ENCODE results near the gene MYT1.

The MYT1 gene

DNA sequence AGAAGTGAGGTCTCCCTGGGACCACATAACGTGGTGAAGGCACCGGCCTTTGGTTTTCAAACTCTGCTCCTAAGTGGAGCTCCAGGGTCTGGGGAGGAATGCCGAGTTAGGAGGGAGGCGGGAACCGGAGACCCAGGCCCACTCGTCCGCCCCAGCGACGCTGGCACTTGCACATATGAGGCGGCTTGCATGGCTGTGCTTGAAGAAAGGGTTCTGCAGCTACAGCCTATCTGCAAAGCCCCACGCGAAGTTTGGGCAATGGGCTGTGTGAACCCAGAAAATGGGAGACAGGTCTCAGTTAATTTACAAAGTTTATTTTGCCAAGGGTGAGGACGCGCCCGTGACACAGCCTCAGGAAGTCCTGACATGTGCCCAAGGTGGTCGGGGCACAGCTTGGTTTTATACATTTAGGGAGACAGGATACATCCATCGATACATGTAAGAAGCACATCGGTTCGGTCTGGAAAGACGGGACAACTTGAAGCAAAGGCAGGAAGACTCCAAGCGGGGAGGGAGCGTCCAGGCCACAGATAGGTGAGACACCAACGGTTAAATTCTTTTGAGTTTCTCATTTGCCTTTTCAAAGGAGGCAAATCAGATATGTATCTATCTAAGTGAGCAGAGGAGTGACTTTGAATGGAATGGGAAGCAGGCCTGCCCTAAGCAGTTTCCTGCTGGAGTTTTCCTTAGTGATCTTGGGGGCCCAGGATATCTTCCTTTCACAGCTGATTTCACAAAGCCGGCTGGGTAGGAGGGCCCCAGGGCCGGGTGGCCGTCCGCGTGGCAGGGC is 90.5 kb downstream of the MYT1 start:
- no peaks in the 10 kb centered on the region for H3K36me3 ChIP-seq (ENCODE audit: control insufficient read depth in 1 of 2, insufficient read depth in 2 of 2, low read length in 2 of 2)
- no peaks in the 10 kb centered on the region for H3K27me3 ChIP-seq (ENCODE audit: control insufficient read depth in 1 of 2, insufficient read depth in 2 of 2, low read length in 2 of 2)
- H3K9me3 ChIP-seq (ENCODE audit: control insufficient read depth in 1 of 2, low read length in 2 of 2): no peaks in the 10 kb centered on the region
- H3K9ac ChIP-seq (ENCODE audit: low read depth in 1 of 2, low read length in 2 of 2): peak overlapping the region; percentile 57 to 73
- peaks cover 14 to 19% of the 10 kb centered on the region in 2 donors for H3K4me1 ChIP-seq (ENCODE audit: control insufficient read depth in 1 of 2, insufficient read depth in 2 of 2, low read length in 2 of 2)
- peak overlapping the region; percentile 78 for H3K27ac ChIP-seq (ENCODE audit: low read depth, low read length)
- H3K4me3 ChIP-seq (ENCODE audit: low read depth in 1 of 2, low read length in 2 of 2): peak overlapping the region; percentile 75 to 77

DNA sequence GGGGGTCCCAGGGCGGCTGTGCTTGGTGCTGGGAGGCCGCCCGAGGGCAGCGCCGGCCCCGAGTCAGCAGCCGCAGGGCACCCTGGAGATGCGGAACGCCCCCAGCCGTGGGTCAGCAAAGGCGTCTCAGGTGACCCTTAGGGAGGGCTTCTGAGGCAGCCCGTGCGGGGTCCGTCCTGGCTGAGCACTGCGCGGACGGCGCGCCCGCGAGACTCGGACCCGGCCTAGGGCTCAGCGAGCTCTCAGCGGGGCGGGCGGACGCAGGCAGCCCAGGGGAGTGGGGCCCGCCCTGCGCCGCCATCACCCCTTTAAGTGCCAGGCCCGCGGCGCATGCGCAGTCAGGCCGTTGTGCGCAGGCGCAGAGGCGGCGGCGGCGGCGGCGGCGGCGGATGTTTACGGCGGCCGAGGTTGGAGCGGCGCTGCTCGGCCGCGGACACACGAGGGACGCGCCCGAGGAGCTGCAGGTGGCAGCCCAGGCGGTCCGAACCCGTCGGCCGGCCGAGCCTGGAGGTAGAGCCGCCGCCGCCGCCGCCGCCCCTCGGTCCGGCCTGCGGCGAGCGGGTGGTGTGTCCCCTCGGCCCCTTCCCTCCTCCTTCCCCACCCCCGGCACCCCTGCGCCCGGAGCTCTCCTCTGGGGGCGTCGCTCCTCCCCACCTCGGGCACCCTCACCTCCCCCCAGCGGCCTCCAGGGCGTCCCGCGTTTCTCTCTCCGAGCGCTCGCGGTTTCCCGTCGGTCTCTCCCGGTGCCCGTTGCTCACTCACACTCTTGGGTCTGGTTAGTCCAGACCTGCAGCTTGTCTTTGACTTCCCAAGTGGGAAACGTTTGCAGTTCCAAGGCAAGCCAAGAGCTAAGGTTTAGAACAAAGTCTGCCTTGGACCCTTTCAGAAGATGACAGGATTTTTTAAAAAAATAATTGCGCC is 91.4 kb downstream of the MYT1 start, which contains the start of gene PCMTD2:
PCMTD2 (plus strand) TSS at position 388 of the 921 bp plus-strand sequence. CDS start 4,218 bp downstream, outside the sequence.
- Histone ChIP-seq H3K27me3 (ENCODE audit: control insufficient read depth in 1 of 2, insufficient read depth in 2 of 2, low read length in 2 of 2) (no peaks in the 10 kb centered on the region), H3K27ac (ENCODE audit: low read depth, low read length) (peak within 1 kb of the TSS; percentile 78), H3K36me3 (ENCODE audit: control insufficient read depth in 1 of 2, insufficient read depth in 2 of 2, low read length in 2 of 2) (peaks cover 0 to 1% of the 10 kb centered on the region in 2 donors), H3K9ac (ENCODE audit: low read depth in 1 of 2, low read length in 2 of 2) (peak within 1 kb of the TSS; percentile 62 to 73), H3K4me1 (ENCODE audit: control insufficient read depth in 1 of 2, insufficient read depth in 2 of 2, low read length in 2 of 2) (peaks cover 14 to 23% of the 10 kb centered on the region in 2 donors), H3K9me3 (ENCODE audit: control insufficient read depth in 1 of 2, low read length in 2 of 2) (no peaks in the 10 kb centered on the region), H3K4me3 (ENCODE audit: low read depth in 1 of 2, low read length in 2 of 2) (peak within 1 kb of the TSS; percentile 75 to 90)

DNA sequence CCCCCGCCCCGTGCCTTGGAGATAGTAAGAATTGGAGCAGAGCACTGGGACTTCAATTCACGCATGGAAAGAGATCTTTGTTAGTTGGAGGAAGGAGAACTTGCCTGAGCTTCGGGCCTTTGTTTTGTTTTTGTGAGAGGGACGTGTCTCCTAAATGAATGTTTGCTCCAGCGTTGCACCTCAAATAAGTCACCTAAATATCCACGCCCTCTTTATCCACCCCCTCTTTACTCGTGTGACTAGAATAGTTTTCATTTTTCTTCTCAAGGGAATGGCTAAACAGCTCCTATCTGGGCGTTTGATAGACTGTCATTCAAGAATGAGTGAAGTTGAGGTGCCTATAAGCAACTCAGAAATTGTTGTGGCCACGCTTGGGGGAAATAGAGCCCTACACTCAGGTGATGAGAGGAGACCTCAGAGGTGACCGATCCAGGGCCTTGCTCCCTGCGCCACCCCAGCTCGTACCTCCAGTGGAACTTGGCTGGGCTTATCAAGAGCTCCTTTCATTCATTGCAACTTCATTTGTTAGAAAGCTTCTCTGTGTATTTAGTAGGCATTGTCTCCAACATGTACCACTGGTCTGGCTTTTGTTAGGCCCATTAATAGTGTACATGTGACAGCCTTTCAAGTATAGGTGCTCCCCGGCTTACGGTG is 92.2 kb downstream of the MYT1 start:
- Histone ChIP-seq H3K4me3 (ENCODE audit: low read depth in 1 of 2, low read length in 2 of 2) (peak overlapping the region; percentile 75 to 90), H3K36me3 (ENCODE audit: control insufficient read depth in 1 of 2, insufficient read depth in 2 of 2, low read length in 2 of 2) (peaks cover 0 to 5% of the 10 kb centered on the region in 2 donors), H3K4me1 (ENCODE audit: control insufficient read depth in 1 of 2, insufficient read depth in 2 of 2, low read length in 2 of 2) (peaks cover 14 to 23% of the 10 kb centered on the region in 2 donors), H3K9me3 (ENCODE audit: control insufficient read depth in 1 of 2, low read length in 2 of 2) (no peaks in the 10 kb centered on the region), H3K27me3 (ENCODE audit: control insufficient read depth in 1 of 2, insufficient read depth in 2 of 2, low read length in 2 of 2) (no peaks in the 10 kb centered on the region), H3K9ac (ENCODE audit: low read depth in 1 of 2, low read length in 2 of 2) (peak overlapping the region; percentile 49 to 62), H3K27ac (ENCODE audit: low read depth, low read length) (no peak overlapping the region)

DNA sequence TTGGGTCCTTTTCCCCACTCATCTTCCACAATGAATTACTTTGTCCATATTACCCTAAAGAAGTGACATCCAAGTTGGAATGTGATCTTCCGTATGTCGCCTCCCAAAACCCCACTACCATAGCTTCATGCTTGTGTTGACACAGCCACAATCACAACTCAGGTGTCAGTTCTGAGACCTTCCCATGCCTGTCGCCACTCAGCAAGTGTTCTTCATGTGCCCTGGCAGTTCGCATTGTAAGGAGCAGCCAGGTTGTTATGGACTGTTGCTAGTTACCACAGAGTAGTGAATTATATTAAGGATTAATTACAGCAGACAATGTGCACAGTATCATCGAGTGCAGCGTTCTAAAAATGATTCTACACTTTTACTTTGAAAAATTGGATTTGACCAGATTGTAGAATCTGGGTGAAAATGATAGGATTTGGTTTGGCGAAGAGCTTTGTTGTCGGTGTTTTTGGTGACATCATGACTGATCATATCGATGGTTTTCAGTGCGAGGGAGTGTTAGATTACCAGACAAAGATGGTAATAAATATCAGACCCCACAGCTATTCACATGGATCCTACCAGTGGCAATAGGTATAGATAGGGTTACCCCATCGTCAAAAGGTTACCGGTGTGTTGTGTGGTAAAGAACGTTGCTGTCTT is 93.0 kb downstream of the MYT1 start:
- H3K27ac ChIP-seq (ENCODE audit: low read depth, low read length): no peak overlapping the region
- H3K27me3 ChIP-seq (ENCODE audit: control insufficient read depth in 1 of 2, insufficient read depth in 2 of 2, low read length in 2 of 2): no peaks in the 10 kb centered on the region
- no peaks in the 10 kb centered on the region for H3K9me3 ChIP-seq (ENCODE audit: control insufficient read depth in 1 of 2, low read length in 2 of 2)
- H3K4me1 ChIP-seq (ENCODE audit: control insufficient read depth in 1 of 2, insufficient read depth in 2 of 2, low read length in 2 of 2): peaks cover 14 to 23% of the 10 kb centered on the region in 2 donors
- no peak overlapping the region for H3K9ac ChIP-seq (ENCODE audit: low read depth in 1 of 2, low read length in 2 of 2)
- H3K4me3 ChIP-seq (ENCODE audit: low read depth in 1 of 2, low read length in 2 of 2): no peak overlapping the region
- H3K36me3 ChIP-seq (ENCODE audit: control insufficient read depth in 1 of 2, insufficient read depth in 2 of 2, low read length in 2 of 2): peaks cover 0 to 6% of the 10 kb centered on the region in 2 donors

DNA sequence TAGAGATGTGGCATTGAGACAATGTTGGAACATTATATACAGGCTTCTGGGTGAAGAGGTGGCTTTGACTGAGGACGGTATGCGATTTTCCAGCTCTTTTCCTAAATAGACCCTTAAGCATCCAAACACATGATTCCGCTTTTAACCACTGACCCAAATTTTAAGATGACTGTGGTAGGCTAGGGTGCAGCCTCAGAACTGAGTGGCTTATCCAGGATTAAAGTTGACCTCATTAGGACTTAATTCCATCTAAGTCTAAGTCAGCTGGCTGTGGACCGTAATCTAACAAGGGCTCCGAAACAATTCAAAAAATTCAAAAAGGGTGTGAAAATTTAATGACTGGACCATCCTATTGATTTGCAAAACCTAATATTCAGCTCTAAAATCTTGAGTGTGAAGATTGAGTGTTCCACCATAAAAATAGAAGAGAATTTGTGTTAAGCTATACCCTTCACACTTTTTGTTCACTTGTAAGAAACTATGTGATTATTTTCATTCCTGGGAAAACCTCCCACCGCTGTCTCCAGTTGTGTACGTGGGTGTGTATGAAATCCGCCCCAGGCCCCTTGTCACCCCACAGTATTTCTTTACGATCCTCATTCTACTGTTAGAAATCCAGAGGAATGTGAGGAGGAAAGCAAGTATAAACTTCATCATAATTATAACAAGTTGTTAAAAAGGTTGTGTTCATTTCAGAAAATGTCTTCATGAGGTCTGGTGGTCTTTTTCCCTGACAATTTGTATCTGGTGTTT is 94.0 kb downstream of the MYT1 start:
- no peak overlapping the region for H3K4me3 ChIP-seq (ENCODE audit: low read depth in 1 of 2, low read length in 2 of 2)
- no peak overlapping the region for H3K27ac ChIP-seq (ENCODE audit: low read depth, low read length)
- H3K4me1 ChIP-seq (ENCODE audit: control insufficient read depth in 1 of 2, insufficient read depth in 2 of 2, low read length in 2 of 2): peaks cover 14 to 23% of the 10 kb centered on the region in 2 donors

DNA sequence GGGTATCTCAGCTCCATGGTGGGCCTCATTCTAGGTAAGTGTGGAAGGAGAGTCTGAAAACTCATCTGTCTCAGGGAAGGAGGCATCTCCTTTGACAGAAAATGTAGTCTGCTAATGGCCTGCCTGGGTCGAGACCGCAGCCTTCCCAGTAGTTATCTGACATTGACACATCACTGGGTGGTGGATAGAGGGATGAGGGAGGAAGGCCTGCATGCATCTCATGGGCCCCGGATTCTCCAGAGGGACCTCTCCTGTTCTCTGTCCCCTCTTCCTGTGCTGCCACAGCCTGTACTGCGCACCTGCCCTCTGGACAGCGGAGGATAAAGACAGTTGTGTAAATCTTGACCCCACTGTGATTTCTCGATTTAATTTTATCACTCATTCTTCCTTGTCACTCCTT is 96.0 kb downstream of the MYT1 start:
- no peak overlapping the region for H3K27ac ChIP-seq (ENCODE audit: low read depth, low read length)
- no peaks in the 10 kb centered on the region for H3K27me3 ChIP-seq (ENCODE audit: control insufficient read depth in 1 of 2, insufficient read depth in 2 of 2, low read length in 2 of 2)
- H3K36me3 ChIP-seq (ENCODE audit: control insufficient read depth in 1 of 2, insufficient read depth in 2 of 2, low read length in 2 of 2): peaks cover 5 to 13% of the 10 kb centered on the region in 2 donors
- no peak overlapping the region for H3K9ac ChIP-seq (ENCODE audit: low read depth in 1 of 2, low read length in 2 of 2)
- H3K4me1 ChIP-seq (ENCODE audit: control insufficient read depth in 1 of 2, insufficient read depth in 2 of 2, low read length in 2 of 2): peaks cover 14 to 20% of the 10 kb centered on the region in 2 donors
- H3K4me3 ChIP-seq (ENCODE audit: low read depth in 1 of 2, low read length in 2 of 2): no peak overlapping the region
- H3K9me3 ChIP-seq (ENCODE audit: control insufficient read depth in 1 of 2, low read length in 2 of 2): no peaks in the 10 kb centered on the region

More for the DNA sequence above, 94.0 kb downstream of the MYT1 start:
- Histone ChIP-seq H3K9ac (ENCODE audit: low read depth in 1 of 2, low read length in 2 of 2) (no peak overlapping the region), H3K9me3 (ENCODE audit: control insufficient read depth in 1 of 2, low read length in 2 of 2) (no peaks in the 10 kb centered on the region), H3K27me3 (ENCODE audit: control insufficient read depth in 1 of 2, insufficient read depth in 2 of 2, low read length in 2 of 2) (no peaks in the 10 kb centered on the region), H3K36me3 (ENCODE audit: control insufficient read depth in 1 of 2, insufficient read depth in 2 of 2, low read length in 2 of 2) (peaks cover 5 to 10% of the 10 kb centered on the region in 2 donors)

DNA sequence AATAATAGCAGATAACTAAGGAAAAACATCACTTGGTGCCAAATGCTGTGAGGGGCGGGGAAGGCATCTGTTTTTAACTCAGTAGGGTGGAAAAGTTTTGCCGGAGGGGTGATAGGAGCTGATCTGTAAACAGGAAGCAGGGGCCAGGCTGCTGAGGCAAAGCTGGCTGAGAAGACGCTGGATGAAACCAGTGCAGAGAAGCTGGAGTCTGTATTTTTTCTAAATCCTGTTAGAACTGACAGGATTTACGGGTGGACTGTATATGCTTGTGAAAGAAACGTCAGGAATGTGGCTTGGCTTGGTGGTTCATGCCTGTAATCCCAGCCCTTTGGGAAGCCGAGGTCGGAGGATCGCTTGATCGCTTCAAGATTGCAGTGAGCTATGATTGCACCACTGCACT is 96.9 kb downstream of the MYT1 start:
- Histone ChIP-seq H3K36me3 (ENCODE audit: control insufficient read depth in 1 of 2, insufficient read depth in 2 of 2, low read length in 2 of 2) (peaks cover 5 to 17% of the 10 kb centered on the region in 2 donors), H3K27me3 (ENCODE audit: control insufficient read depth in 1 of 2, insufficient read depth in 2 of 2, low read length in 2 of 2) (no peaks in the 10 kb centered on the region), H3K4me3 (ENCODE audit: low read depth in 1 of 2, low read length in 2 of 2) (no peak overlapping the region), H3K9ac (ENCODE audit: low read depth in 1 of 2, low read length in 2 of 2) (no peak overlapping the region), H3K27ac (ENCODE audit: low read depth, low read length) (no peak overlapping the region), H3K9me3 (ENCODE audit: control insufficient read depth in 1 of 2, low read length in 2 of 2) (no peaks in the 10 kb centered on the region), H3K4me1 (ENCODE audit: control insufficient read depth in 1 of 2, insufficient read depth in 2 of 2, low read length in 2 of 2) (peaks cover 14 to 18% of the 10 kb centered on the region in 2 donors)

DNA sequence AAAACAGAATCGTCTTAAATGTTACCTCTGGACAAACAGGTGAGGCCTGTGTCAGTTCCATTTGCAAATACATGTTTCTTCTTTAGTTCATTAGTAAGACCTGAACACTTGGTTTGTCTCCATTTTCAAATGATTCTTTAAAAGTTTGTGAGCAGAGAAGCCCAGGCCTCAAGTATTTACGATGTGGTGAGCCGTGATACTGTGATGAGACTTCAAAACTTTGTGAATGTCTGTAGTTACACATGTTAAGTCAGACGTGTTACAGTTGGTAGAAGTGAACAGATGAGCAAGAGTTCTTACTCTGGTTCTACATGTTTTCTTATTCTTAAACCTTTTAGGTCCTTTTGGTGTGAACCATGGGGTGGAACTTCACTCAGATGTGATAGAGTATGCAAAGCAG is 99.8 kb downstream of the MYT1 start:
- Histone ChIP-seq H3K27me3 (ENCODE audit: control insufficient read depth in 1 of 2, insufficient read depth in 2 of 2, low read length in 2 of 2) (no peaks in the 10 kb centered on the region), H3K36me3 (ENCODE audit: control insufficient read depth in 1 of 2, insufficient read depth in 2 of 2, low read length in 2 of 2) (peaks cover 5 to 35% of the 10 kb centered on the region in 2 donors), H3K9me3 (ENCODE audit: control insufficient read depth in 1 of 2, low read length in 2 of 2) (no peaks in the 10 kb centered on the region), H3K27ac (ENCODE audit: low read depth, low read length) (no peak overlapping the region), H3K4me1 (ENCODE audit: control insufficient read depth in 1 of 2, insufficient read depth in 2 of 2, low read length in 2 of 2) (peaks cover 0 to 4% of the 10 kb centered on the region in 2 donors), H3K9ac (ENCODE audit: low read depth in 1 of 2, low read length in 2 of 2) (no peak overlapping the region), H3K4me3 (ENCODE audit: low read depth in 1 of 2, low read length in 2 of 2) (no peak overlapping the region)

DNA sequence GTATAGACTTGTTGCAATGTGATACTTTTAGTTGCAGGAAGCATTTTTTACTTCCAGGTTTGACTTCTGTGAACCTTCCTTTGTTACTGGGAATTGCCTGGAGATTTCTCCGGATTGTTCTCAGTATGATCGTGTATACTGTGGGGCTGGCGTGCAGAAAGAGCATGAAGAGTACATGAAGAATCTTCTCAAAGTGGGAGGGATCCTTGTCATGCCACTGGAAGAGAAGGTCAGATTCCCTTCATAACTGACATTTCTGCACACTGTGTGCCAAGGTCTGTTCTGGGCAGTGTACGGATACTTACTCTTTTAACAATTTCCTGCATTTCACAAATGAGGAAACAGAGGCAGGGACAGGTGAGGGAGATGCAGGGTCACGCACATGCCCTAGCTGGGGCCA is 100.9 kb downstream of the MYT1 start:
- Histone ChIP-seq H3K27ac (ENCODE audit: low read depth, low read length) (no peak overlapping the region), H3K4me3 (ENCODE audit: low read depth in 1 of 2, low read length in 2 of 2) (no peak overlapping the region)

More for the DNA sequence above, 100.9 kb downstream of the MYT1 start:
- Histone ChIP-seq H3K27me3 (ENCODE audit: control insufficient read depth in 1 of 2, insufficient read depth in 2 of 2, low read length in 2 of 2) (no peaks in the 10 kb centered on the region), H3K9me3 (ENCODE audit: control insufficient read depth in 1 of 2, low read length in 2 of 2) (no peaks in the 10 kb centered on the region), H3K4me1 (ENCODE audit: control insufficient read depth in 1 of 2, insufficient read depth in 2 of 2, low read length in 2 of 2) (peaks cover 0 to 2% of the 10 kb centered on the region in 2 donors), H3K9ac (ENCODE audit: low read depth in 1 of 2, low read length in 2 of 2) (no peak overlapping the region), H3K36me3 (ENCODE audit: control insufficient read depth in 1 of 2, insufficient read depth in 2 of 2, low read length in 2 of 2) (peaks cover 8 to 39% of the 10 kb centered on the region in 2 donors)
